Kidney epithelial cell (primary cell): ENCODE results near the gene TMSB4X. TPM values are rescaled to one million over a fixed set of nuclear protein-coding genes. Genes with fewer than 3 reads are reported as not detected.
"Not testable (repeated sequence)": the region's sequence is repeated elsewhere in the genome, so short reads cannot be mapped to it uniquely, and the experiment has no call there.

Experiments used
- DNase-seq: peaks from one replicate; pipeline ENCODE4 v3.0.0-alpha.2; 2010; ENCODE audit warnings: low read depth
- H3K27me3 ChIP-seq: 2 replicates; pipeline ENCODE4 v1.6.0; 2011; ENCODE audit warnings: low read length; ENCODE audit not compliant: control insufficient read depth, insufficient read depth
- H3K36me3 ChIP-seq: 2 replicates; pipeline ENCODE4 v1.5.1; 2011; ENCODE audit warnings: low read length; ENCODE audit not compliant: control insufficient read depth, insufficient read depth
- H3K4me3 ChIP-seq: 2 replicates; pipeline ENCODE4 v1.5.1; 2011; ENCODE audit warnings: low read depth, mild to moderate bottlenecking, control low read depth, low read length
- total RNA-seq: library from RNA; depleted of rRNA; stranded (reverse); fragments of >200 nt; gene quantifications from 2 replicates; pipeline ENCODE4 v1.2.3, GENCODE V29; 2015
- TF ChIP-seq, protein P1 (sequence below): IDR thresholded peaks from 2 replicates; pipeline ENCODE4 v1.5.1; 2011; ENCODE audit warnings: mild to moderate bottlenecking, moderate library complexity, low read length, control low read depth, inconsistent platforms; ENCODE audit not compliant: insufficient read depth, poor library complexity, severe bottlenecking

TMSB4X gene
- total RNA-seq, 1 donor from 2014 or later: 3,601 TPM

- H3K36me3 ChIP-seq, H3K4me3 ChIP-seq, DNase-seq, H3K27me3 ChIP-seq: not testable (repeated sequence)
Observed at GRCh38 chrX:12944452-12944851, 30.5 kb upstream of the TMSB4X start.

GRCh38 chrX:12945494-12945893 is 29.4 kb upstream of the TMSB4X start:
- H3K36me3 ChIP-seq: no peaks in the 10 kb centered on the region
- TF ChIP-seq, protein P1, sequence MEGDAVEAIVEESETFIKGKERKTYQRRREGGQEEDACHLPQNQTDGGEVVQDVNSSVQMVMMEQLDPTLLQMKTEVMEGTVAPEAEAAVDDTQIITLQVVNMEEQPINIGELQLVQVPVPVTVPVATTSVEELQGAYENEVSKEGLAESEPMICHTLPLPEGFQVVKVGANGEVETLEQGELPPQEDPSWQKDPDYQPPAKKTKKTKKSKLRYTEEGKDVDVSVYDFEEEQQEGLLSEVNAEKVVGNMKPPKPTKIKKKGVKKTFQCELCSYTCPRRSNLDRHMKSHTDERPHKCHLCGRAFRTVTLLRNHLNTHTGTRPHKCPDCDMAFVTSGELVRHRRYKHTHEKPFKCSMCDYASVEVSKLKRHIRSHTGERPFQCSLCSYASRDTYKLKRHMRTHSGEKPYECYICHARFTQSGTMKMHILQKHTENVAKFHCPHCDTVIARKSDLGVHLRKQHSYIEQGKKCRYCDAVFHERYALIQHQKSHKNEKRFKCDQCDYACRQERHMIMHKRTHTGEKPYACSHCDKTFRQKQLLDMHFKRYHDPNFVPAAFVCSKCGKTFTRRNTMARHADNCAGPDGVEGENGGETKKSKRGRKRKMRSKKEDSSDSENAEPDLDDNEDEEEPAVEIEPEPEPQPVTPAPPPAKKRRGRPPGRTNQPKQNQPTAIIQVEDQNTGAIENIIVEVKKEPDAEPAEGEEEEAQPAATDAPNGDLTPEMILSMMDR: no peak
- no peaks in the 10 kb centered on the region for H3K27me3 ChIP-seq
- H3K4me3 ChIP-seq: no peak overlapping the region
- no peak for DNase-seq

GRCh38 chrX:12946406-12946805 is 28.5 kb upstream of the TMSB4X start:
- TF ChIP-seq, protein P1: no peak
- no peak for DNase-seq

GRCh38 chrX:12946838-12947544 is 27.9 kb upstream of the TMSB4X start:
- Histone ChIP-seq H3K4me3 (no peak overlapping the region), H3K36me3 (no peaks in the 10 kb centered on the region), H3K27me3 (no peaks in the 10 kb centered on the region)
- DNase-seq: peak; percentile 32
- TF ChIP-seq, protein P1: peak; percentile 93

More at GRCh38 chrX:12946406-12946805, 28.5 kb upstream of the TMSB4X start:
- Histone ChIP-seq H3K4me3 (no peak overlapping the region), H3K36me3 (no peaks in the 10 kb centered on the region), H3K27me3 (no peaks in the 10 kb centered on the region)

DNA sequence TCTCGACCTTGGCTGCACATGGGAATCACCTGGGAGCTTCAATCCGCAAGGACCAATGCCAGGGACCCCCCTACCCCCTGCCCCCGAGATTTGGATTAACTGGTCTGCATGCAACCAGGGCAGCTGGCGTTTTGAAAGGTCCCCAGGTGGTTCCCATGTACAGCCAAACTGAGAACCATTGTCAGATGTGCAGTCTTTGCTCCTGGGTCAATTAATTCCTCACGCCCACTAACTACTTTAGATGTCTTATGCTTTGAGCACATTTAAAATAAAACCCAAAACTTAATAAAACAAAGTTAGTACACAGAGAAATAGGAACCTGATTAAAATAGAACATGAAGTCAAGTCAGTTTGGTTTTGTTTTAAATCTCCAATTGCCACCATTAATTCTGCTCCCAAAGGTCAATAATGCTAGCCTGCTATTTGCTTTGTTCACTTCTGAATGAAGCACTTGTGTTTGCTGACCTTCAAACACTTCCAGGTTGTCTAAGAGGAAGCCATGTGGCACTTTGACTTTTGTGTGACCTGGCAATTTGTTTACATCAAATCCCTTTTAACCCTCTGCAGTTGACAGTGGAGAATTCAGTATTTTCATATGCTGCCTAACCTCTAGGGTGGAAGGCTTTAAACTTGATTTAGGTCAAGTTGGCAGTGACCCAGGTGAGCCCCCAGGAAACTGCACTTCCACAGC is 27.2 kb upstream of the TMSB4X start:
- no peak for DNase-seq
- H3K36me3 ChIP-seq: no peaks in the 10 kb centered on the region

GRCh38 chrX:12948495-12948894 is 26.4 kb upstream of the TMSB4X start:
- no peak overlapping the region for H3K4me3 ChIP-seq
- no peak for DNase-seq
- TF ChIP-seq, protein P1: no peak
- H3K27me3 ChIP-seq: no peaks in the 10 kb centered on the region
- no peaks in the 10 kb centered on the region for H3K36me3 ChIP-seq

More for the DNA sequence above, 27.2 kb upstream of the TMSB4X start:
- no peak overlapping the region for H3K4me3 ChIP-seq
- TF ChIP-seq, protein P1: no peak
- no peaks in the 10 kb centered on the region for H3K27me3 ChIP-seq
